Progenitor cell of endocrine pancreas (in vitro differentiated cells): ENCODE data around the gene CNTNAP5. TPM values are rescaled to one million over a fixed set of nuclear protein-coding genes. Genes with fewer than 3 reads are reported as not detected.
A peak's percentile ranks its signal among the peaks of the same experiment; 100 is the strongest.

Experiments used
- DNase-seq: peaks from one replicate; pipeline ENCODE4 v3.0.0; 2021; ENCODE audit warnings: low spot score; ENCODE audit not compliant: unreplicated experiment
- H3K27ac Mint-ChIP-seq: 2 replicates; pipeline ENCODE4 v1.8.0; 2021; ENCODE audit warnings: mild to moderate bottlenecking, moderate library complexity, mixed read lengths
- H3K27me3 Mint-ChIP-seq: 2 replicates; pipeline ENCODE4 v1.8.0; 2021; ENCODE audit warnings: mixed read lengths
- H3K36me3 Mint-ChIP-seq: 2 replicates; pipeline ENCODE4 v1.8.0; 2022; ENCODE audit warnings: mixed read lengths; ENCODE audit not compliant: insufficient read depth
- H3K4me1 Mint-ChIP-seq: 2 replicates; pipeline ENCODE4 v1.8.0; 2021; ENCODE audit warnings: low read depth, mixed read lengths
- H3K4me3 Mint-ChIP-seq: 2 replicates; pipeline ENCODE4 v1.8.0; 2021; ENCODE audit warnings: low read depth, mild to moderate bottlenecking, moderate library complexity, mixed read lengths
- H3K9me3 Mint-ChIP-seq: 2 replicates; pipeline ENCODE4 v1.8.0; 2021; ENCODE audit warnings: low read depth, mixed read lengths
- total RNA-seq: library from RNA; stranded (reverse); gene quantifications from 2 replicates; pipeline ENCODE4 v1.2.1, GENCODE V29; 2021
- TF ChIP-seq, protein P1 (sequence below): fragments of 200-600 bp; sonication (generic); IDR thresholded peaks from one replicate; pipeline ENCODE4 v1.5.0; 2021; ENCODE audit warnings: antibody characterized with exemption, mild to moderate bottlenecking; ENCODE audit not compliant: unreplicated experiment

The CNTNAP5 gene
- total RNA-seq, 1 donor from 2014 or later = 5.3 TPM

GRCh38 chr2:124246170-124246569 lies 221.1 kb downstream of the CNTNAP5 start:
- Mint-ChIP-seq H3K4me3 (no peak overlapping the region), H3K9me3 (no peaks in the 10 kb centered on the region), H3K4me1 (peaks cover 39% of the 10 kb centered on the region), H3K27ac (no peak overlapping the region), H3K27me3 (no peaks in the 10 kb centered on the region), H3K36me3 (no peaks in the 10 kb centered on the region)
- TF ChIP-seq, protein P1, sequence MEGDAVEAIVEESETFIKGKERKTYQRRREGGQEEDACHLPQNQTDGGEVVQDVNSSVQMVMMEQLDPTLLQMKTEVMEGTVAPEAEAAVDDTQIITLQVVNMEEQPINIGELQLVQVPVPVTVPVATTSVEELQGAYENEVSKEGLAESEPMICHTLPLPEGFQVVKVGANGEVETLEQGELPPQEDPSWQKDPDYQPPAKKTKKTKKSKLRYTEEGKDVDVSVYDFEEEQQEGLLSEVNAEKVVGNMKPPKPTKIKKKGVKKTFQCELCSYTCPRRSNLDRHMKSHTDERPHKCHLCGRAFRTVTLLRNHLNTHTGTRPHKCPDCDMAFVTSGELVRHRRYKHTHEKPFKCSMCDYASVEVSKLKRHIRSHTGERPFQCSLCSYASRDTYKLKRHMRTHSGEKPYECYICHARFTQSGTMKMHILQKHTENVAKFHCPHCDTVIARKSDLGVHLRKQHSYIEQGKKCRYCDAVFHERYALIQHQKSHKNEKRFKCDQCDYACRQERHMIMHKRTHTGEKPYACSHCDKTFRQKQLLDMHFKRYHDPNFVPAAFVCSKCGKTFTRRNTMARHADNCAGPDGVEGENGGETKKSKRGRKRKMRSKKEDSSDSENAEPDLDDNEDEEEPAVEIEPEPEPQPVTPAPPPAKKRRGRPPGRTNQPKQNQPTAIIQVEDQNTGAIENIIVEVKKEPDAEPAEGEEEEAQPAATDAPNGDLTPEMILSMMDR = no peak
- no peak for DNase-seq

DNA sequence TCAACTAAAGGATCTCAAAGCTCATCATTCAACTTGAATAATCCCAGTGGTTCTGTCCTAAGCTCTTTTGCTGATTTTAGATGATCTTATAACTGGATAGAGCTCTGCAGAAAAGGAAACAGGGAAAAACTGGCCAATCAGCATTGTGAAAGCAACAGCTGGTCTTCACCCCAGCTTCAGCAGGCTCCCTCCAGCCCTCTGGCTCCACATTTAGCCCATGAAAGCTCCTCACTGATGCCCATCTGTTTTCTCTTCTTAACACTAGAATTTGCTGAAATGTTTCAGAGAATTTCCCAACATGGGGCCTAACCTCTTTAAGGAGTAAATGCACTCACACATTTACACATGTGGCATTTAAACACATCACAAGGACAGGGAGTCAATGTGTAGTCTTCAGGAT lies 223.3 kb downstream of the CNTNAP5 start:
- no peak overlapping the region for H3K4me3 Mint-ChIP-seq
- no peak for DNase-seq
- no peak overlapping the region for H3K27ac Mint-ChIP-seq
- peaks cover 31% of the 10 kb centered on the region for H3K4me1 Mint-ChIP-seq
- TF ChIP-seq, protein P1 = no peak
- no peaks in the 10 kb centered on the region for H3K27me3 Mint-ChIP-seq
- no peaks in the 10 kb centered on the region for H3K36me3 Mint-ChIP-seq
- H3K9me3 Mint-ChIP-seq = no peaks in the 10 kb centered on the region

- no peaks in the 10 kb centered on the region for H3K27me3 Mint-ChIP-seq
- H3K27ac Mint-ChIP-seq = peak overlapping the region; percentile 82
- no peak overlapping the region for H3K4me3 Mint-ChIP-seq
- no peaks in the 10 kb centered on the region for H3K9me3 Mint-ChIP-seq
- TF ChIP-seq, protein P1 = no peak
- H3K4me1 Mint-ChIP-seq = peaks cover 37% of the 10 kb centered on the region
- no peaks in the 10 kb centered on the region for H3K36me3 Mint-ChIP-seq
- no peak for DNase-seq
Observed at GRCh38 chr2:124250433-124250832, 225.3 kb downstream of the CNTNAP5 start.

DNA sequence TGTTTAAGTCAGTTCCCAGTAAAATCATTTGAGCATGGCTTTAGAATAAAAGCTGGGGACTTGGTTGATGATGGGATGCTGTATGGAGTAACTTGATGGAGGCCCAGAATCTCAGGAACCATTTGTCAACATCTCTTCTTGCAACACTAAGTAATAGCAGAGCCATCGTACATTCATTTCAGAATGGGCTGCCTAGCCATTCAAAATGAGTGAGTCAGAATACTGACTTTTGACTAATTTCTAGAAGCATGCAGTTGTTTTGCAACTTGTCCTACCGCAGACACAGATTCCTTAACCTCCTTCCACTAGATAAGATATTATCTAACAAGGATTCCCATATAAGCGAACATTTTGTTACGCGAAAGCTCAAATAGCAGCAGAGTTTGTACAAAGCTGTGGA lies 229.5 kb downstream of the CNTNAP5 start:
- TF ChIP-seq, protein P1 = no peak
- no peak overlapping the region for H3K27ac Mint-ChIP-seq
- H3K4me1 Mint-ChIP-seq = peaks cover 29% of the 10 kb centered on the region
- no peak for DNase-seq
- no peak overlapping the region for H3K4me3 Mint-ChIP-seq
- no peaks in the 10 kb centered on the region for H3K36me3 Mint-ChIP-seq
- H3K27me3 Mint-ChIP-seq = no peaks in the 10 kb centered on the region
- H3K9me3 Mint-ChIP-seq = no peaks in the 10 kb centered on the region

GRCh38 chr2:124257120-124257519 lies 232.0 kb downstream of the CNTNAP5 start:
- no peak for DNase-seq
- Mint-ChIP-seq H3K27ac (no peak overlapping the region), H3K36me3 (no peaks in the 10 kb centered on the region), H3K4me1 (peaks cover 9% of the 10 kb centered on the region), H3K27me3 (no peaks in the 10 kb centered on the region), H3K4me3 (no peak overlapping the region), H3K9me3 (no peaks in the 10 kb centered on the region)
- TF ChIP-seq, protein P1 = no peak
